HepG2 (cell line): ENCODE results near the gene ZBTB26. TPM values are rescaled to one million over a fixed set of nuclear protein-coding genes. Genes with fewer than 3 reads are reported as not detected.
A peak's percentile ranks its signal among the peaks of the same experiment; 100 is the strongest.

Source experiments
- CREBL2 ChIP-seq: sonication (generic); formaldehyde crosslinking; IDR thresholded peaks from 2 replicates; pipeline ENCODE4 v1.8.1; 2023; ENCODE audit warnings: missing genetic modification reagents, mild to moderate bottlenecking, borderline replicate concordance
- MAX ChIP-seq: IDR thresholded peaks from 2 replicates; pipeline ENCODE4 v1.6.1; 2012; ENCODE audit warnings: inconsistent platforms
- PBX3 ChIP-seq: sonication (generic); formaldehyde crosslinking; IDR thresholded peaks from 2 replicates; pipeline ENCODE4 v1.8.1; 2023; ENCODE audit warnings: missing genetic modification reagents, inconsistent platforms, borderline replicate concordance
- REPIN1 ChIP-seq: sonication (generic); formaldehyde crosslinking; IDR thresholded peaks from 2 replicates; pipeline ENCODE4 v1.8.0; 2022; ENCODE audit warnings: missing genetic modification reagents, low read depth, mild to moderate bottlenecking, borderline replicate concordance
- RORA ChIP-seq: sonication (generic); formaldehyde crosslinking; IDR thresholded peaks from 2 replicates; pipeline ENCODE4 v1.5.0; 2020; ENCODE audit warnings: mild to moderate bottlenecking, missing genetic modification reagents, moderate library complexity
- ZFP90 ChIP-seq: sonication (generic); formaldehyde crosslinking; IDR thresholded peaks from 2 replicates; pipeline ENCODE4 v1.8.0; 2022; ENCODE audit warnings: missing genetic modification reagents, mild to moderate bottlenecking, inconsistent platforms, borderline replicate concordance
- ZMAT5 ChIP-seq: sonication (generic); formaldehyde crosslinking; IDR thresholded peaks from 2 replicates; pipeline ENCODE4 v1.5.0; 2020; ENCODE audit warnings: mild to moderate bottlenecking, low read depth, missing genetic modification reagents, borderline replicate concordance
- ZNF234 ChIP-seq: sonication (generic); formaldehyde crosslinking; conservative IDR thresholded peaks from 2 replicates; pipeline ENCODE4 v1.5.1; 2020; ENCODE audit warnings: mild to moderate bottlenecking, missing genetic modification reagents
- ZNF30 ChIP-seq: sonication (generic); formaldehyde crosslinking; IDR thresholded peaks from 2 replicates; pipeline ENCODE4 v1.5.0; 2020; ENCODE audit warnings: mild to moderate bottlenecking, missing genetic modification reagents
- ZNF331 ChIP-seq: sonication (generic); formaldehyde crosslinking; IDR thresholded peaks from 2 replicates; pipeline ENCODE4 v1.4.0; 2020; ENCODE audit warnings: missing genetic modification reagents
- ZNF557 ChIP-seq: sonication (generic); formaldehyde crosslinking; IDR thresholded peaks from 2 replicates; pipeline ENCODE4 v1.4.0; 2020; ENCODE audit warnings: missing genetic modification reagents
- polyA plus RNA-seq, 8 experiments: library from polyadenylated mRNA; depleted of rRNA in 3 of 8; stranded (reverse) in 7 of 8; unstranded in 1 of 8; fragments of >200 nt; fragmentation: Illumina TruSeq in 4 of 8; extraction: Trizol in 4 of 8; gene quantifications; 2 replicates each; pipeline versions ENCODE4 v1.2.1 to v1.2.3, GENCODE V29; 2011 to 2016; ENCODE audit warnings: low read depth in 4 of 8, missing spikeins in 1 of 8, mixed read lengths in 1 of 8; ENCODE audit not compliant: insufficient read depth in 1 of 8
- total RNA-seq, 5 experiments: library from RNA; depleted of rRNA; stranded (reverse); fragments of >200 nt; fragmentation: Illumina TruSeq; extraction: Trizol; gene quantifications; 2 replicates each; pipeline ENCODE4 v1.2.3, GENCODE V29; 2016; ENCODE audit warnings: low read depth in 1 of 5
- TF ChIP-seq, protein P1 (sequence below), 2 experiments: sonication (generic) in 1 of 2; formaldehyde crosslinking in 1 of 2; IDR thresholded peaks; 2 replicates each; pipeline versions ENCODE4 v1.6.1 to v1.9.0; 2014 to 2022; ENCODE audit warnings: antibody characterized with exemption in 1 of 2, borderline replicate concordance in 1 of 2, inconsistent platforms in 1 of 2, low read depth in 1 of 2, missing genetic modification reagents in 1 of 2
- TF ChIP-seq, protein P2 (sequence below), 2 experiments: sonication (generic) in 1 of 2; formaldehyde crosslinking in 1 of 2; IDR thresholded peaks; 2 replicates each; pipeline versions ENCODE4 v1.5.1 to v1.6.1; 2011 to 2020; ENCODE audit warnings: borderline replicate concordance in 1 of 2, low read depth in 1 of 2, low read length in 1 of 2, mild to moderate bottlenecking in 1 of 2, missing genetic modification reagents in 1 of 2, moderate library complexity in 1 of 2

Gene ZBTB26
- total and polyA plus RNA-seq, 2 of the 13 experiments (the other 11 are each of a cell fraction or from before 2014, with no cell fraction given), result 4.5 to 8.6 TPM

DNA sequence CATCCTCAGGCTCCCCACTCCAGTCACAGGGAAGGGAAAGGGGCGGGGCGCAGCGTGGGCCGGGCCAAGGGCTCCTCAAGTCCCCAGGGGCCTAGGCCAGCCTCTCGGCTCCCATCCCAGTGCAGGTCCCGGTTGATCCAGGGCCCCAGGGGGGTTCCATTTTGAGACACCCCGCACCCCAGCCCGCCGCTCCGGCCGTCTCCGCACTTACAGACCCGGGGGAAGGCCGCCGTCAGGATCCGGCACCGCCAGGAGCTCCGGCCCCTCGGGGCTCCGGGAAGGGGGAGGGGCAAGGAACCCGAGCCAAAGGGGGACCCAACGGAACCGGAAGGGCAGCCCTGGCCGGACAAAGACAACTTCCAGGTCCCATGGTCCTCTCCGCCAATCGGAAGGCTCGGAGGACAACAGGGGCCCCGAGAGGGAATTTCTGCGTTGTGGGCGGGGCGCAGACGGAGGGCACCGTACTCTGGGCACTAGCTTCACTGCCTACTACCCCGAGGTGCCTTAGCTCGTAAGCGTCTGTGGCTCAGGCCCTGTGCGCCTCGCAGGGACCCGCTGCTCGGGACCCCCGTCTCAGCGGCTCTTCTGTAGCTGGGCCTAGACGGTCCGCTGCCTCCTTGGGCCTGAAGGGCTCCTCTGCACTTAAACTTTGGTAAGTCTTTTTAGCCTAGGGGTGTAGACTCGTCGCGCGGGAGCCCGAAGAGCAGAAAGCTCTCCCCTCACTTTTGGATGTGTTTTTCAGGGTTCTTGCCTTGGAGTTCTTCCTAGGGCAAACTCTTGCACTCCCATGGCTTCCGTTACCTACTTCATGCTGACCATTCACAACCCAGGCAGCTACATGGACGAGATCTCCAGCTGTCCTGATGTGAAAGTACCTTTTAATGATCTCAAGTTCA is at the start of gene ZBTB26 (continued):
- TF ChIP-seq MAX (no peak; the same call in 1 of the 2 replicates), ZMAT5 (no peak), PBX3 (CRISPR knock-in tag) (0 out of 2 replicates have a peak, but pooled peaks have one; percentile 44), ZNF234 (CRISPR knock-in tag) (no peak), CREBL2 (CRISPR knock-in tag) (no peak), ZNF30 (CRISPR knock-in tag) (no peak), ZFP90 (CRISPR knock-in tag) (peak; percentile 85; the same call in 1 of the 2 replicates), ZNF331 (peak; percentile 43; the same call in 1 of the 2 replicates), RORA (CRISPR knock-in tag) (no peak), ZNF557 (CRISPR knock-in tag) (peak; percentile 40; the same call in 1 of the 2 replicates), REPIN1 (no peak; the same call in 1 of the 2 replicates)
- TF ChIP-seq, protein P1, sequence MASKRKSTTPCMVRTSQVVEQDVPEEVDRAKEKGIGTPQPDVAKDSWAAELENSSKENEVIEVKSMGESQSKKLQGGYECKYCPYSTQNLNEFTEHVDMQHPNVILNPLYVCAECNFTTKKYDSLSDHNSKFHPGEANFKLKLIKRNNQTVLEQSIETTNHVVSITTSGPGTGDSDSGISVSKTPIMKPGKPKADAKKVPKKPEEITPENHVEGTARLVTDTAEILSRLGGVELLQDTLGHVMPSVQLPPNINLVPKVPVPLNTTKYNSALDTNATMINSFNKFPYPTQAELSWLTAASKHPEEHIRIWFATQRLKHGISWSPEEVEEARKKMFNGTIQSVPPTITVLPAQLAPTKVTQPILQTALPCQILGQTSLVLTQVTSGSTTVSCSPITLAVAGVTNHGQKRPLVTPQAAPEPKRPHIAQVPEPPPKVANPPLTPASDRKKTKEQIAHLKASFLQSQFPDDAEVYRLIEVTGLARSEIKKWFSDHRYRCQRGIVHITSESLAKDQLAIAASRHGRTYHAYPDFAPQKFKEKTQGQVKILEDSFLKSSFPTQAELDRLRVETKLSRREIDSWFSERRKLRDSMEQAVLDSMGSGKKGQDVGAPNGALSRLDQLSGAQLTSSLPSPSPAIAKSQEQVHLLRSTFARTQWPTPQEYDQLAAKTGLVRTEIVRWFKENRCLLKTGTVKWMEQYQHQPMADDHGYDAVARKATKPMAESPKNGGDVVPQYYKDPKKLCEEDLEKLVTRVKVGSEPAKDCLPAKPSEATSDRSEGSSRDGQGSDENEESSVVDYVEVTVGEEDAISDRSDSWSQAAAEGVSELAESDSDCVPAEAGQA (IDR thresholded peaks at IDR 0.05; ENCODE audit: low read depth), result no peak
- TF ChIP-seq, protein P1 (CRISPR knock-in tag; IDR thresholded peaks at IDR 0.05; ENCODE audit: borderline replicate concordance), result peak; percentile 48; the same call in 1 of the 2 replicates
- TF ChIP-seq, protein P2, sequence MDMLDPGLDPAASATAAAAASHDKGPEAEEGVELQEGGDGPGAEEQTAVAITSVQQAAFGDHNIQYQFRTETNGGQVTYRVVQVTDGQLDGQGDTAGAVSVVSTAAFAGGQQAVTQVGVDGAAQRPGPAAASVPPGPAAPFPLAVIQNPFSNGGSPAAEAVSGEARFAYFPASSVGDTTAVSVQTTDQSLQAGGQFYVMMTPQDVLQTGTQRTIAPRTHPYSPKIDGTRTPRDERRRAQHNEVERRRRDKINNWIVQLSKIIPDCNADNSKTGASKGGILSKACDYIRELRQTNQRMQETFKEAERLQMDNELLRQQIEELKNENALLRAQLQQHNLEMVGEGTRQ (IDR thresholded peaks at IDR 0.05; ENCODE audit: low read depth, low read length), result 0 out of 2 replicates have a peak, but pooled peaks have one; percentile 53
- TF ChIP-seq, protein P2 (CRISPR knock-in tag; IDR thresholded peaks at IDR 0.05; ENCODE audit: borderline replicate concordance), result peak; percentile 76; the same call in 1 of the 2 replicates
